ENCODE results near the gene ARL16.

DNA sequence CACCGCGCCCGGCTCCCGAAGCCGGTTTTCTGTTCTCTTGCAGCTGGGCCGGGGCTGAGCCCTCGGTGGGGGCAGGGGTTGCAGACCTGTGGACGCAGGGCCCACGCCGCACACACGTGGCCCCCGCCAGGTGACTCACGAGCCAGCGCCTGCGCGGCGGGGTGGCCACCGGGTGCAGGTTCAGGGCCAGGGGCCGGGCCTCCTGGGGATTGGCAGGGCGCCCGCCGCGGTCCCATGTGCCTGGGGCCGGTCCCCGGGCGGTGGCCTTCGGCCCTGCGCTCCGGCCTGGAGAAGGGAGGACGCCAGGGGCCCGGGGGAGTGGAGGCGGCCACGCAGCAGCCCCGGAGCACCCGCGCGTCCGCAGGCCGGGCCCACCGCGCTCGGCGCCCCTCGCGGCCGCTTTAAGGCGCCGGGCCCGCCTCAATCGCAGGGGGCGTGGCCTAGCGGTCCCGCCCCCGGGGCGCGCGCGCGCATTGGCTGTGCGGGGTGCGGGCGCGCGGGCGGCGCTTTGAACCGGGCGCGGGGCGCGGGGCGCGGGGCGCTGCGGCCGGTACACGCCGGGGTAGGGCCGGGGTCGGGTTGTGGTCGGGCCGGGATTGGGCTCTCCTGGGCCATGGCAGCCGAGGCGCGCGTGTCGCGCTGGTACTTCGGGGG is 28.3 kb upstream of the ARL16 start, which contains the start of gene SLC25A10:
- TF ChIP-seq CTCF (IDR thresholded peaks at IDR 0.05) (peak in 2 of 6 experiments; percentile 12 to 35), POLR2A (IDR thresholded peaks at IDR 0.05) (peak; percentile 34 to 83)
